GM12872 (cell line): ENCODE results near the gene NR6A1.

Experiments
- TF ChIP-seq, protein P1 (sequence below): IDR thresholded peaks from 3 replicates; pipeline ENCODE4 v1.5.1; 2011; ENCODE audit warnings: low read depth, mild to moderate bottlenecking, low read length, moderate library complexity; ENCODE audit not compliant: insufficient read depth

Gene NR6A1

DNA sequence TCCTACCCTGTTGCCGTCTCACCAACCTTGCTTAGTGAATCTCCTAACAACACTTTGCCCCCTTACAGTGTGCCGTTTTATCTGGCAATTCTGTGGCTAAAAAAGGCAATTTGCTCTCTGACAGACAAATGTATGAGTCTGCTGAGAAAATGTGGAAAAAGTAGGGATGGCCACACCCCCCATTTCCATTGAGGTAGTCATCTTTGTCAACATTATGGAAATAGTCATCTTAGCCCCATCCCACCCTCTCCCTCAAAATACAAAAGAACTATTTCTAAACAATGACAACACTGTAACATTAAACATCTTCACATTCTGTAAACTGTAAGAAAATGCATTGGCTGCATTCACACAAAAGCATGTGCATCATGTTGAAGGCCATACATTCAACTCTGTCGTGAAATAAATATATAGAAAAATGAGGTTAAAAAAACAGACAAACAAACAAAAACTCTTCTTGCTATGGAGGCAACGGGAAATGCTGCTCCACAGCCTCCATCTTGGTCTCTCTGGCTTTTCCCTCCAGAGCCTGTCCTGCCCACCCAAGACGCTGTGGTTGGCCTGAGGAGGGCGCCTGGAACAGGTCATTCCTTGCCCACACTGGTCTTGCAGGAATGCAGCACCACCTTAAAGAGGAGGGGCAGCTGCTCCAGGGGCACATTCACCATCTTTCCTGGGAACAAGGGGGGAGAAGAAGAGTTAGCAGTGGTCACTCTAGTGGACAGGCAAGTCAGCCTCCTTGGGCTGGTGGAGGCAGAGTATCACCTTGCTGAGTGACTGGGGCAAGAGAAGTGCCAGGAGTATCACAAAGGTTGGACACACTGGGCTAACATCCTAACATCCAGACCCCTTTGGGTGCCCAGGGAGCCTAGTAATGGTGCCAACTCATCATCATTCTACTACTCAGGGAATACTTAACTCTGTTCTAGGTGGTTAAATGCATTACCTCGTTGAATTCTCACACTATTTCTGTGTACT lies 248.7 kb downstream of the NR6A1 start:
- TF ChIP-seq, protein P1, sequence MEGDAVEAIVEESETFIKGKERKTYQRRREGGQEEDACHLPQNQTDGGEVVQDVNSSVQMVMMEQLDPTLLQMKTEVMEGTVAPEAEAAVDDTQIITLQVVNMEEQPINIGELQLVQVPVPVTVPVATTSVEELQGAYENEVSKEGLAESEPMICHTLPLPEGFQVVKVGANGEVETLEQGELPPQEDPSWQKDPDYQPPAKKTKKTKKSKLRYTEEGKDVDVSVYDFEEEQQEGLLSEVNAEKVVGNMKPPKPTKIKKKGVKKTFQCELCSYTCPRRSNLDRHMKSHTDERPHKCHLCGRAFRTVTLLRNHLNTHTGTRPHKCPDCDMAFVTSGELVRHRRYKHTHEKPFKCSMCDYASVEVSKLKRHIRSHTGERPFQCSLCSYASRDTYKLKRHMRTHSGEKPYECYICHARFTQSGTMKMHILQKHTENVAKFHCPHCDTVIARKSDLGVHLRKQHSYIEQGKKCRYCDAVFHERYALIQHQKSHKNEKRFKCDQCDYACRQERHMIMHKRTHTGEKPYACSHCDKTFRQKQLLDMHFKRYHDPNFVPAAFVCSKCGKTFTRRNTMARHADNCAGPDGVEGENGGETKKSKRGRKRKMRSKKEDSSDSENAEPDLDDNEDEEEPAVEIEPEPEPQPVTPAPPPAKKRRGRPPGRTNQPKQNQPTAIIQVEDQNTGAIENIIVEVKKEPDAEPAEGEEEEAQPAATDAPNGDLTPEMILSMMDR: no peak

- TF ChIP-seq, protein P1: no peak
Observed at GRCh38 chr9:124521142-124521541, 250.0 kb downstream of the NR6A1 start.

- TF ChIP-seq, protein P1: no peak
Observed at GRCh38 chr9:124520206-124520596, 250.9 kb downstream of the NR6A1 start.

DNA sequence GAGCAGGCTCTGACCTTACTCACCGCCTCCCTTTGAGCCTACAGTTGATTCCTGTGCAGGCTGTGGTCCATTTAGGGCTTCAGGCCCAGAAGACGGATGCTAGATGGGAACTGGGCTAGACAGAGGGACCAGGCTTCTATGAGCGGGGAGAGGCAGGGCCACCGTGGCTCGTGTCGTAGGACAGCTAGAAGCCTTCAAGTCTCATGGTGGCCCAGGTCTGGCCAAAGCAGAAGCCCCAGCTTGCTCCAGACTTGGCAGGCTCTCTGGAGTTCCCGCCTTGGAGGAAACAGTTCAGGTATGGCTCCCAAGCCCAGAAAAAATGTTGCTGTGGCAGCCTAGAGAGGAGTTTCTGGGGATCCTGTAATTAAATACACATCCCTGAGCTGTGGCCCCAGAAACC lies 253.0 kb downstream of the NR6A1 start:
- TF ChIP-seq, protein P1: no peak

DNA sequence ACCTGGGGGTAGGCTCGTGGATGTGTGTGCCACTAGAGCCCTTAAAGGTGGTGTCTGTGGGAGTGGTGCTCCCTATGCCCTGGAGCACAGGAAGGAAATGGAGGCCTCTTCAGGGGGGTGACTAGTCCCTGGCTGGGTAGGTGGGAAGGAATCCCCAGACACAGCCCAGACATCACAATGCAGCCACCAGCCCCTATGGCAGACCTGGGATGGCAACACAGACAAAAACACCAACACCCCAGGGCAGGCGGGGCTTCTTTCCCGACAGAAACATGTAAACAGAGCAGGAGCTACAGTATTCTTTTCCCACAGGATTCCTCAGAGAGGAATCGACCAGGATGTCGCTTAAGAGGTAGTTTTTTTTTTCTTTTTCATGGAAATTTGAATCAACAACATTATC lies 253.5 kb downstream of the NR6A1 start:
- TF ChIP-seq, protein P1: no peak

GRCh38 chr9:124514874-124515273 lies 256.2 kb downstream of the NR6A1 start:
- TF ChIP-seq, protein P1: no peak

DNA sequence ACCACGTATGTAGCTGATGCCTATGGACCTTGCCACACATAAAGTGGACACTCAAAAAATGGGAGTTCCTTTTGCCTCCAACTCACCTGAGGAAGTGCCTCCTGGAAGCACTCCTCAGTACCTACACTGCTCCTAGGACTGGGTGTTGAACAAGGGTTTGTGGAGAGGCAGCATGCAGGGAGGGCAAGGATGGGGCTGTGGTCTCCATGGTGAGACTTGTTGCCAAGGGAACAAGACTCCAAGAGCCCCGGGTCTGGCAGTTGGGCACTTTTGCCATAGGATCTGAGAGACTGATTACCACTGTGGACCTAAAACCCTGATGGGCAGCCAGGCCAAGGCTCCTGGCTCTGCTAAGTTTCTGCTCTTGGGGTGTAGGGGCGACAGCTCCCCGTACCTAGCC lies 257.0 kb downstream of the NR6A1 start:
- TF ChIP-seq, protein P1: no peak
